Hepatocyte (in vitro differentiated cells): ENCODE measurements around the gene SPIB.

ENCODE experiments used
- EZH2 ChIP-seq: fragments of 200-600 bp; sonication (generic); IDR thresholded peaks from 2 replicates; pipeline ENCODE4 v1.6.1; 2016; ENCODE audit warnings: antibody characterized with exemption, mild to moderate bottlenecking, borderline replicate concordance
- TF ChIP-seq, protein P1 (sequence below): fragments of 200-600 bp; sonication (generic); IDR thresholded peaks from 2 replicates; pipeline ENCODE4 v1.5.1; 2016; ENCODE audit warnings: antibody characterized with exemption, mild to moderate bottlenecking; ENCODE audit not compliant: poor library complexity

DNA sequence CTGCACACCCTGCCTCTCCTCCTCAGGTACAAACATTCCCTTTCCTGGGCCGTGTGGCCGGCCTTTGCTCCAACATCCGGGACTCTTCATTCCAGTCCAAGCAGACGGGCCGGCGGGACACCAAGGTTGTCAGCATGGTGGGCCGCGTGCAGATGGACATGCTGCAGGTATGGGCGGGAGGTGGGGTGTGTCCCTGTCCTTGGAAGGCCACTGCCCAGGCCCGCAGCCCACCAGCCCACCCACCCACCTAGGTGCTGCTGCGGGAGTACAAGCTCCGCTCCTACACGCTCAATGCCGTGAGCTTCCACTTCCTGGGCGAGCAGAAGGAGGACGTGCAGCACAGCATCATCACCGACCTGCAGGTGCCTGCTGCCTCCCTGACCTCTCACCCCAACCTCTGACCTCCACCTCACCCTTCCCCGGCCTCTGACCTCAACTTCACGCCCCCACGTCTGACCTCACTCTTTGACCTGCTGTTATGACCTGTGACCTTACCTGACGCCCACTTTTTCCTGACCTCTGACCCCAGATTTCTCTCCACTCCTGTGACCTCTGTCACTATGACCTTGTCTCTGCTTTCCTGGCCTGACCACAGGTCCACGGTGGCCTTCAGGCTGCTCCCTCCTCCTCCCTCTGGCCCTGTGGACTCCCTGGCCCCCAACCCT is 12.4 kb upstream of the SPIB start:
- TF ChIP-seq, protein P1, sequence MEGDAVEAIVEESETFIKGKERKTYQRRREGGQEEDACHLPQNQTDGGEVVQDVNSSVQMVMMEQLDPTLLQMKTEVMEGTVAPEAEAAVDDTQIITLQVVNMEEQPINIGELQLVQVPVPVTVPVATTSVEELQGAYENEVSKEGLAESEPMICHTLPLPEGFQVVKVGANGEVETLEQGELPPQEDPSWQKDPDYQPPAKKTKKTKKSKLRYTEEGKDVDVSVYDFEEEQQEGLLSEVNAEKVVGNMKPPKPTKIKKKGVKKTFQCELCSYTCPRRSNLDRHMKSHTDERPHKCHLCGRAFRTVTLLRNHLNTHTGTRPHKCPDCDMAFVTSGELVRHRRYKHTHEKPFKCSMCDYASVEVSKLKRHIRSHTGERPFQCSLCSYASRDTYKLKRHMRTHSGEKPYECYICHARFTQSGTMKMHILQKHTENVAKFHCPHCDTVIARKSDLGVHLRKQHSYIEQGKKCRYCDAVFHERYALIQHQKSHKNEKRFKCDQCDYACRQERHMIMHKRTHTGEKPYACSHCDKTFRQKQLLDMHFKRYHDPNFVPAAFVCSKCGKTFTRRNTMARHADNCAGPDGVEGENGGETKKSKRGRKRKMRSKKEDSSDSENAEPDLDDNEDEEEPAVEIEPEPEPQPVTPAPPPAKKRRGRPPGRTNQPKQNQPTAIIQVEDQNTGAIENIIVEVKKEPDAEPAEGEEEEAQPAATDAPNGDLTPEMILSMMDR: no peak
- no peak for TF ChIP-seq EZH2
